HG03025 (cell line): ENCODE measurements around the gene SCFD2.

ENCODE experiments used
- ATAC-seq: cut with Tn5 transposase; IDR thresholded peaks from one replicate; pipeline ENCODE4 v1.9.1; 2021; ENCODE audit warnings: mild to moderate bottlenecking, moderate library complexity; ENCODE audit not compliant: unreplicated experiment, low FRiP score

The SCFD2 gene

DNA sequence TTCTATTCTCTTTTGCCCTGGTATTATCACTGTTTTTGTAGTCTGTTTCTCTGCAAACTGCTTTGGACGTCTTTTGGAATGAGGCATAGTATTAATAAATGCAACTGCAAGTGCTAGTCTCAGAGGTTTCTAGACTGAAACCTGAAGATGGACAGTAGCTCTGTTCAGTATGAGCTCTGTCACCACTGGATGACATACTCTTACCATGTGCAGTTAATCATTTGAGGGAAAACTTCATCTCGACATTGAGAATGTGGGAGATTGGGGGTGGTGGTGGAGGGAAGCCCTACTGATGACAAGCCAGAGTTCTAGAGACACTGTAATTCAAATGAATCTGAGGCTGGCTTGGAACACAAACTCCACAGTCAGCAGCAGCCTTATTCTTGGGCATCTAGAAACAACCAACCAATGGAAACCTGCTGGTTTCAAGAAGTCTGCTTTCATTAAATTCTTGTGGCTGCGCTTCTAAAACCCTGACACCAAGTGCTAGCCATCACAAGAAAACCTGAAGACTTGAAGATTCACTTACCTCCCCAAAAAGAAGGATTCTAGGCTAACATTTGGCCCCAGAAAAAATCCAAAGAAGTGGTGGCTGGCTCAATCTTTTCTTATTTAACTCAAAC lies 342.1 kb downstream of the SCFD2 start:
- ATAC-seq: no peak

- no peak for ATAC-seq
Measured at GRCh38 chr4:53022513-53023100, 343.3 kb downstream of the SCFD2 start.

GRCh38 chr4:53021754-53022512 lies 343.9 kb downstream of the SCFD2 start:
- no peak for ATAC-seq

GRCh38 chr4:53019485-53020382 lies 346.1 kb downstream of the SCFD2 start:
- no peak for ATAC-seq

DNA sequence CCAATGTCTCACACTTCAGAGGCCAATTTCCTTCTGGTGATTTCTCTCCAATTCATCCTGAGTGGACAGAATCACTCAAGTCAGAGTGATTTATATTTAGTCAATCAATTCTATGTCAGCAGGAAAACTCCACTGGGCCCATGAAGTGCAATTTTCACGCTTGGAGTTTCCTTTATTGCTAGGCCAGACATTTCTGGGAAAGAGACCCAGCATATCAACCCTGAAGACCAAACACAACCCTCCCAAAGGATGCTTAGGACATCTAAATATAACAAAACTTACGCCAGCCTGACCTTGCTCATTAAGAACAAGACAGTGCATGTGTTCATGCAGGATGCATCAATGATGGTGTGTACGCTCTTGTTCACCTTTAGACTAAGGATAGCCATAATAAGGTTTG lies 347.4 kb downstream of the SCFD2 start:
- no peak for ATAC-seq

- no peak for ATAC-seq
Measured at GRCh38 chr4:53016099-53016820, 349.6 kb downstream of the SCFD2 start.

DNA sequence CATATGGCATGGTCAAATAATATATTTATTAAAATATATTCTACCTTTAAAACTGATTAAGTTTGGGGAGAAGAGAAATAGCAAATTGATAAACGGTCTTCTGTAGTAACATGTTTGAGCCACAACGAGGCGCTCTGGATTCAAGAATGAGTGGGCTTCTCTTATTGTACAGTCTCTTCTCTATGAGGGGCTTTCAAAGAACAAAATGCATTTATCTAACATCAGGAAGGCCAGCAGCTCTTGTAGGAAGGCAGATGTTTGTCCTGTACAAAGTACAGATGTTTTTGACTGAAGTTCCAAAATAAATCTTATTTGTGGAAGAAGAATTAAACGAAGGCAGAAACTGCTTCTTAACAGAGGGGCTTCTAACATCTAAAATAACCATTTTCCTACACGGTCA lies 350.2 kb downstream of the SCFD2 start:
- no peak for ATAC-seq

DNA sequence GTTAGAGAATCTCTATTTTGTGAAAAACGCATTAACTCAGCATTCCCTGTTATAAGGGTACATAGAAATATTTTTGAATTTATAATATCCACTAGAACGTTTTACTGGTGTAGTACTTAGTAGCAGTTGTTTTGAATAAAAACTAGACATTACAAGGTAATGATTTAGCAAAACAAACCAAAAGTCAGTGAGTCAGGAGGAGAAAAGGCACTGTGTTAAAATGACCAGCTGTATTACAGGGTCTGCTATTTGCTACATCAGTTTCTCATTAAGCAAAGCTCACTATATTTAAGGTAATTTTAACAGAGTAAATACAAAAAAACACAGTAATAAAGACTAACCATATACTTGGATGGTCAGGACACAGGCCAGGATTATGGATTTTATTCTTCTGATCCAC lies 351.0 kb downstream of the SCFD2 start:
- no peak for ATAC-seq

DNA sequence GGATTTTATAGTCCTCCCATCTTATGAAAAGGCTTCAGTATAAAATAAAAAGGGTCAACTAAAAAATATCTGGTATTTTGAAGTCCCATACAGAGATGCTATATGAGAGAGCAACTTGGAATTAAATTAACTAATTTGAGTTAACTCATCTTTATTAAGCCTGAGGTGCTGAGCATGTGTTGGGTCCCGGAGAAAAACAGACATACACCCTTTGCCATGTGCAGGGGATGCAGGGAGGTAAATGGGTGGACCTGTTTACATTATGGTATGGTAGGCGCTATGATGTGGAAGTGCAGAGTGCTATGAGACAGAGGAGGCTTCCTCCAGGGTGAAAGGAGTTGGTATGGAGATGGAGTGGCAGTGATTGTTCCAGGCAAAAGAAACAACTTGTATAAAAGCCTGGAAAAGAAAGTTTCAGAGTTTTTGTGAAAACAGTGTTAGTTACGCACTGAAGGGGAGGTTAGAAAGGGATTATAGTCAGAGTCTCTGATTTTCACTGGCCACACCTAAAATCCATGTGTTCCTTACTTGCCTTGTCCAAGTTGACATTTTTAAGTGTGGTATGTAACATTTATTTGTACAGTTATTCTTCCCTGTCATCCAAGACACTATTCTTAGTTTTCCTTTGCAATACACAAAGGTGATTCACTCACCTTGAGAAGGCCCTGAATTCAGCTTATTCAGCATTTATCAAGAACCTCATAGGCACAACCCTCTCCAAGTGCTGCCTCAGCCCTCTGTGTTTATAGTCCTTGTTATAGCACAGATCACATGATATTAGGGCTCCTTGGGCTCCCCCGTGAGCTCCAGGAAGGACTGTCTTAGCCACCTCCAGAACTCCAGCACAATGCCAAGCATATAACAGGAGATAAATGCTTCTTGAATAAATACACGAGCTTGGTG lies 351.7 kb downstream of the SCFD2 start:
- no peak for ATAC-seq

- no peak for ATAC-seq
Measured at GRCh38 chr4:53012738-53013137, 353.1 kb downstream of the SCFD2 start.

DNA sequence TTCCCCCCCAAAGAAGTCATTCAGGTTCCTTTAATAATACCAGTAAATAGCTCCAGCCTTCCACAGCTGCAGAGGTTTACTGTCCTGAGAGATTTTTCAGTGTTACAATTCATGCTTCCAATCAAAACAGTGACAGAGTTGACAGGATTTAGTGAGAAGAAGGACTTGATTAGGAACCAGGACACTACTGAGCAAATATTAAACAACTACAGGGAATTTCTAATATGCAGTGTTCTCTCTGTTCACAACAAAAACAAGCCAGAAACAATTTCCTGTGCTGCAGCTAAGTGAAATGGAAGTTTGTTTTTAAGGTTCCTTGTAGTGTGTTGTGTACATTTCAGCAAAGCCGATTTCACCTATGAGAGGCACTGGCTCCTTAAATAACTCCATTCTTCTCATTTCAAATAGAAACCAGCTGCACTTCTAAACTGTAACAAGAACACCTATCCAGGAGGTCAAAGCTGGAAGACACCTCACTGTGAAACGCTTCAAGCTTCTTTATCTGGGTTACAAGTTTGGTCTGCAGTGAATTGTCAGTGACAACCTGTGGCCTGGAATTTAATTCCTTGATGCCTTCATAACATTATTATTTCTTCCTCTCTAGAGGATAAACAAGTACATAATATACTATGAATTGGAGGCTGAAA lies 354.5 kb downstream of the SCFD2 start:
- no peak for ATAC-seq

DNA sequence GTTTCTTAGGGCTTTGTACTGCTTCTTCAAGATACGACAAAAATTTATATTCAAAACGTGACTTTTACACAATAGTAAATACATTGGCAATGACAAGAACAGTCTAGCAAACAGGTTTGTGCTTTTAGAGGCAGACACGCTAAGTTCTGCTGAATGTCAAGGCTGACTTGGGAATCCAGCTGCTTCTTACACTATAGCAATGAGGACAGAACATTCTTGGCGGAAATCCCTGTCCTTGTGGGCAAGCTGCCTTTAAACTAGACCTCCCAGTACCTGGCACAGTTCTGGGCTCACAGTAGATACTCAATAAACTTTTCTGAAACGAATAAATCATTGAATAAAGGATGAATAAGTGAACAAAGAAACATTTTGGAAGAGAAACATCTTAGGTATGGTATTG lies 355.5 kb downstream of the SCFD2 start:
- no peak for ATAC-seq

GRCh38 chr4:53009824-53010223 lies 356.0 kb downstream of the SCFD2 start:
- ATAC-seq: peak; percentile 53

- ATAC-seq: no peak
Measured at GRCh38 chr4:53007024-53007423, 358.8 kb downstream of the SCFD2 start.

- no peak for ATAC-seq
Measured at GRCh38 chr4:53005808-53006207, 360.1 kb downstream of the SCFD2 start.

DNA sequence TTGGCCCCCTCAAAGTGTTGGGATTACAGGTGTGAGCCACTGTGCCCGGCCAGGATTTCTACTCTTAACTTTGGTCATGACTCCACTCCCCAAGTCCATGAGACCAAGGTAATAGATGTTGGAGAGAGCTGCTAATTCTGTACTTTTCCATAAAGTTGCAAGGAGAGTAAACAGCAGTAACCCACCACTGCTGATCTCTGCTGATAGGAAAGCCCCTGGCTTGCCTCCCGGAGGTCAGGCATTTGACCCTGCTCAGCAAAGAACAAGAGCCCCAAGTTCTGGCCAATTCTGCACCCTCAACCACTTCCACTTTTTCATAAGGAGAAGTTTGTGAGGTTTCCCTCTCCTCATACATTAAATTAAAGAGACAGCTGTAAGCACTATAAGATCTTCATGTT lies 360.7 kb downstream of the SCFD2 start:
- ATAC-seq: no peak

DNA sequence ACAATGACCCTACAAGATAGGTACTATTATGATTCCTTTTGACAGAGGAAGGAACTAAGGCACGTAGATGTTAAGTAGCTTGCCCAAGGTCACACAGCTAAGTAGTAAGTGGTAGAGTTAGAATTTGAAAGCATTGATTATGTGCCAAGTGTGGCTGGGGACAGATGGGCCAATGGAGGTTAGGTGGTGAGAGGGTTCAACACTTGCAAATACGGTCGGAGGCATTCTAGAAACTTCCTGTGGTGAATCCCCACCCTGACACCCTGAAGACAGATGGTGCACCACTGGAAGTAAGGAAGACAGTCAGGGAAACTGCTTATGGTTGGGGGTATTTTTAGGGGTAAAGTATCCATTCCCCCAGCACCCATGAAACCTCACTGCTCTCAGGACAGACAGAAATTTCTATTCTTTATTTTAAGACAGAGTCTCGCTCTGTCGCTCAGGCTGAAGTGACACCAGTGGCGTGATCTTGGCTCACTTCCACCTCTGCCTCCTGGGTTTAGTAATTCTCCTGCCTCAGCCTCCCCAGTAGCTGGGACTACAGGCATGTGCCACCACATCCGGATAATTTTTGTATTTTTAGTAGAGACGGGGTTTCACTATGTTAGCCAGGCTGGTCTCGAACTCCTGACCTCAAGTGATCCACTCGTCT lies 361.2 kb downstream of the SCFD2 start:
- no peak for ATAC-seq

DNA sequence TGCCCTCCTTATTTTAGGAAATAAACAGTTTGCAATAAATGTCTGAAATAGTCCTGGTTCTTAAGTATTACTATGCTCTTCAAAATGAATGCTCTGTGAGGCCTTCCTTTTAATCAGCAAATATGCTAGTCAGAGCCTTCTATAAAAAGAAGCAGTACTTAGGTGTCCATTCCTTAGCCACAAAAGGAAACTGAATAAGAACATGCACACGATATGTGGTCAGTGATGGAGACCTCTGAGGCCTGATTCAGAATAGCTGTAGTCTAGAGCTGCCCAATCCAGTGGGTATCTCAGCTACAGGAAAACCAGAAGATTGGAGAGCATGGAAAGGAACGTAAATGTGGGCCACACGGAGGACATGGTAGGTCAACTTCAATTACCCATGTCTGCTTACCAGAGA lies 361.9 kb downstream of the SCFD2 start:
- no peak for ATAC-seq
